ENCODE measurements around the gene ZNF362.

DNA sequence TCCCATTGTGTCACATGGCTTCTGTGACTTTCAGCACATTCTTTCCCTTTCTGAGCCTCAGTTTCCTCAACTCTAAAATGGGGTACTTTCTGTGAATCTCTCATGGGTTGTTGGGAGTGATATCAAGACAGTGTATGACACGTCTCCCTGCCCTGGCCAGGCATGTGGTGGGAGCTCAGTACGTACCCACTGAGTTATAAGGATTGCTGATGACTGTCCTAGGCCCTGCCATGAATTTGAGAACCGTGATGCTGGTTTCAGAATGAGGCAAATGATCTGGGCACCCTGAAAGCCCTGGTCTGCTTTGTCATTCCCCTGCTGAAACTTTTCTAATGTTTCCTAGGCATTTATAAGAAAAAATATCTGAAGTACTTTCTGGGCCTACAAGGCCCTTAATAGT, 3.6 kb downstream of the ZNF362 start:
- TF ChIP-seq ESRRA (CRISPR knock-in tag; IDR thresholded peaks at IDR 0.05; ENCODE audit: low read depth) (no peak), SRF (IDR thresholded peaks at IDR 0.05; ENCODE audit: low read depth, low read length) (no peak), SP1 (IDR thresholded peaks at IDR 0.05) (no peak), SP1 (CRISPR knock-in tag; IDR thresholded peaks at IDR 0.05) (no peak), NFYB (CRISPR knock-in tag; IDR thresholded peaks at IDR 0.05) (no peak), ZNF263 (CRISPR knock-in tag; IDR thresholded peaks at IDR 0.05) (no peak), CBX2 (IDR thresholded peaks at IDR 0.05; ENCODE audit: low read depth, low read length) (no peak), CBX2 (CRISPR knock-in tag; IDR thresholded peaks at IDR 0.05; ENCODE audit: low read depth) (no peak)
- TF ChIP-seq, protein P1, sequence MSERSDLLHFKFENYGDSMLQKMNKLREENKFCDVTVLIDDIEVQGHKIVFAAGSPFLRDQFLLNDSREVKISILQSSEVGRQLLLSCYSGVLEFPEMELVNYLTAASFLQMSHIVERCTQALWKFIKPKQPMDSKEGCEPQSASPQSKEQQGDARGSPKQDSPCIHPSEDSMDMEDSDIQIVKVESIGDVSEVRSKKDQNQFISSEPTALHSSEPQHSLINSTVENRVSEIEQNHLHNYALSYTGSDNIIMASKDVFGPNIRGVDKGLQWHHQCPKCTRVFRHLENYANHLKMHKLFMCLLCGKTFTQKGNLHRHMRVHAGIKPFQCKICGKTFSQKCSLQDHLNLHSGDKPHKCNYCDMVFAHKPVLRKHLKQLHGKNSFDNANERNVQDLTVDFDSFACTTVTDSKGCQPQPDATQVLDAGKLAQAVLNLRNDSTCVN (CRISPR knock-in tag; IDR thresholded peaks at IDR 0.05; ENCODE audit: borderline replicate concordance), result no peak
- TF ChIP-seq, protein P2, sequence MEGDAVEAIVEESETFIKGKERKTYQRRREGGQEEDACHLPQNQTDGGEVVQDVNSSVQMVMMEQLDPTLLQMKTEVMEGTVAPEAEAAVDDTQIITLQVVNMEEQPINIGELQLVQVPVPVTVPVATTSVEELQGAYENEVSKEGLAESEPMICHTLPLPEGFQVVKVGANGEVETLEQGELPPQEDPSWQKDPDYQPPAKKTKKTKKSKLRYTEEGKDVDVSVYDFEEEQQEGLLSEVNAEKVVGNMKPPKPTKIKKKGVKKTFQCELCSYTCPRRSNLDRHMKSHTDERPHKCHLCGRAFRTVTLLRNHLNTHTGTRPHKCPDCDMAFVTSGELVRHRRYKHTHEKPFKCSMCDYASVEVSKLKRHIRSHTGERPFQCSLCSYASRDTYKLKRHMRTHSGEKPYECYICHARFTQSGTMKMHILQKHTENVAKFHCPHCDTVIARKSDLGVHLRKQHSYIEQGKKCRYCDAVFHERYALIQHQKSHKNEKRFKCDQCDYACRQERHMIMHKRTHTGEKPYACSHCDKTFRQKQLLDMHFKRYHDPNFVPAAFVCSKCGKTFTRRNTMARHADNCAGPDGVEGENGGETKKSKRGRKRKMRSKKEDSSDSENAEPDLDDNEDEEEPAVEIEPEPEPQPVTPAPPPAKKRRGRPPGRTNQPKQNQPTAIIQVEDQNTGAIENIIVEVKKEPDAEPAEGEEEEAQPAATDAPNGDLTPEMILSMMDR (CRISPR knock-in tag; IDR thresholded peaks at IDR 0.05), result no peak
- TF ChIP-seq, protein P3, sequence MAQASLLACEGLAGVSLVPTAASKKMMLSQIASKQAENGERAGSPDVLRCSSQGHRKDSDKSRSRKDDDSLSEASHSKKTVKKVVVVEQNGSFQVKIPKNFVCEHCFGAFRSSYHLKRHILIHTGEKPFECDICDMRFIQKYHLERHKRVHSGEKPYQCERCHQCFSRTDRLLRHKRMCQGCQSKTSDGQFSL (CRISPR knock-in tag; IDR thresholded peaks at IDR 0.05), result no peak

Measured in HepG2 (cell line).